HG03108 (cell line): ENCODE results near the gene SSB.
"Not testable (repeated sequence)": the region's sequence is repeated elsewhere in the genome, so short reads cannot be mapped to it uniquely, and the experiment has no call there.

Source experiments
- ATAC-seq: cut with Tn5 transposase; IDR thresholded peaks from one replicate; pipeline ENCODE4 v1.9.1; 2021; ENCODE audit warnings: moderate library complexity; ENCODE audit not compliant: unreplicated experiment

Gene SSB

DNA sequence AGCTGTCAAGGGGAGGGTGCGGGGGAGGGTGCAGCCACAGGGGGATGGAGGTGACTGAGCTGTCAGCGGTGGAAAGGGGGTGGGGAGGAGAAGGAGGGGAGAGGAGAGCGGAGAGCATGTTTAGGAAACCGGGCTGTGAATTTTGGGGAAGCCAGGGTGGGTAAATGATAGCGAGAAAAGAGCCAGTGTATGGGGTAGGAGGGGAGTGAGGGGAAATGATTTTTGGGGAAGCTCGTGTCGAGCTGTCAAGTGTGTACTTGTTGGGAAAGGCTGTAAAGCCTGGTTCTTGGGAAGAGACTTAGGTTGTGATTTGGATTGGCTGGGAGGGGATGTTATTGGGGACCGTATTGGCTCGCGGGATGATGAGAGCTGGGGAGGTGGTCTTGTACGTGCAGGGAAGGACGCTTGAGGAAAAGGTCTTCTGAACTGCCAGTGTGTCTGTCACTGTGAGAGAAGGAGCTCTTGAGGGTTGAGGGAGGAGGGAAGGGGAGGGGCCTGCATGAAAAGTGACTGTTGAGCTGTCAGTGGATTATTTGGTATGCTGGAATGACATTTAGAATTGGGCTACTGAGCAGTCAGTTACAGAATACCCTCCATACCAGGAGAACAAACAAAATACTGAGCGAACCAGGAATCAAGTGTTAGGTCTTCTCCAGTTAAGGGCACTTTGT, 29.6 kb downstream of the SSB start:
- ATAC-seq = peak; percentile 24

GRCh38 chr2:169834401-169834800, 35.7 kb downstream of the SSB start:
- ATAC-seq = no peak

DNA sequence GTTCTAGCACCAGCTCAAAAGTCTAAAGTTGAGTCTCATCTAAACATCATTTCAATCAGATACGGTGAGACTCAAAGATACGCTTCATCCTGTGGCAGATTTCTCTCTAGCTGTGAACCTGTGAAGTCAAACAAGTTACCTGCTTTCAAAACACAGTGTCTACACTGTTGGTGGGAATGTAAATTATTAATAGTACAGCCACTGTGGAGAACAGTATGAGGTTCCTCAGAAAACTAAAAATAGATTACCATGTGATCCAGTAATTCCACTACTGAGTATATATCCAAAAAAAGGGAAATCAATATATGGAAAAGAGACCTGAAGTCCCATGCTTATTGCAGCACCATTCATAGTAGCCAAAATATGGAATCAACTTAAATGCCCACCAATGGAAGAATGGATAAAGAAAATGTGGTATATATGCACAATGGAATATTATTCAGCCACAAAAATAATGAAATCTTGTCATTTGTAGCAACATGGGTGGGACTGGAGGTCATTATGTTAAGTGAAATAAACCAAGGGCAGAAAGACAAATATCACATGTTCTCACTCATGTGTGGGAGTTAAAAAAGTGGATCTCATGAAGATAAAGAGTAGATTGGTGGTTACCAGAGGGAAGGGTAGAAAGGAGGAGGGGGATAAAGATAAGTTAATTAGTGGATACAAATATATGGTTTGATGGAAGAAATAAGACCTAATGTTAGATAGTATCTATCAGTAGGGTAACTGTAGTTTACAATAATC, 40.2 kb downstream of the SSB start:
- ATAC-seq = no peak

DNA sequence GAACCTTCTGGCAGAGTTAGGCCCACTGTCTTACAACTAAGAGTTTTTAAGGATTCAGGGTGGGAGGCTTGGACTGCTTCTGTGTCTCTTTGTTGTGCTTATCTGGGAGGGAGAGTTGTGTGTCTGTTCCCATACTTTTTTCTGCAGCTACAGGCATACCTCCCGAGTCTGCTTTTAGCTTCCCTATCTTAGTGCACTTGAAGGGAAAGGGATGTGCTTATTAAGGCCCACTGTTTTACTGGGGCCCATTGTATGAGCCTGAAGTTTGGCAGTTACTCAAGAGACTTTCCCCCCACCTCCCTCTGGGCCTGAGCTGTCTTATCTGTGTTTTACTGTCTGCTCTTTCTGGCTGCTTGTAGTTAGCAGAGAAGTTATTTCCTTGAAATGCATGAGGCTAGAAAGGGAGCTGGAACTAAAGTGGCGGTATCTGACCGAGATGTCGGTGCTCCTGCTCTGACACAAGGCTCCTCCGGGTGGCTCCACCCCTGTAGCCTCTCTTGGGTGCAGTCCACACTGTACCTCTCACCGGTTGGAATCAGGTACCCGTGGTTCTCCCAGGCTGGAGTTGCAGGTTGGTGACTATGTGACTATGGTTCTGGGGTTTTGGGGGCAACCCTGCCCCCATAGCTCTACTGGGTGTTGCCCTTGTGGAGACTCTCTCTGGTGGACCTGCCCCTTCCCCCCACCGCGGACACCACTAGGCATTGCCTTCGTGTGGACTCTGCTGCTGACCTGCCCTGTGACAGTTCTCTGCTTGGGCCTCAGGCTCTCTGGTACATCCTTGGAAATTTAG, 41.5 kb downstream of the SSB start:
- ATAC-seq = no peak

GRCh38 chr2:169840747-169841142, 42.1 kb downstream of the SSB start:
- no peak for ATAC-seq

- not testable (repeated sequence) for ATAC-seq
These were observed 43.0 kb downstream of the SSB start for GRCh38 chr2:169841625-169842024.

GRCh38 chr2:169845016-169845415, 46.3 kb downstream of the SSB start:
- ATAC-seq = no peak

- not testable (repeated sequence) for ATAC-seq
These were observed 50.5 kb downstream of the SSB start for GRCh38 chr2:169848959-169849693.

- no peak for ATAC-seq
These were observed 51.0 kb downstream of the SSB start for GRCh38 chr2:169849710-169850109.

- no peak for ATAC-seq
These were observed 54.5 kb downstream of the SSB start for GRCh38 chr2:169853041-169853668.

DNA sequence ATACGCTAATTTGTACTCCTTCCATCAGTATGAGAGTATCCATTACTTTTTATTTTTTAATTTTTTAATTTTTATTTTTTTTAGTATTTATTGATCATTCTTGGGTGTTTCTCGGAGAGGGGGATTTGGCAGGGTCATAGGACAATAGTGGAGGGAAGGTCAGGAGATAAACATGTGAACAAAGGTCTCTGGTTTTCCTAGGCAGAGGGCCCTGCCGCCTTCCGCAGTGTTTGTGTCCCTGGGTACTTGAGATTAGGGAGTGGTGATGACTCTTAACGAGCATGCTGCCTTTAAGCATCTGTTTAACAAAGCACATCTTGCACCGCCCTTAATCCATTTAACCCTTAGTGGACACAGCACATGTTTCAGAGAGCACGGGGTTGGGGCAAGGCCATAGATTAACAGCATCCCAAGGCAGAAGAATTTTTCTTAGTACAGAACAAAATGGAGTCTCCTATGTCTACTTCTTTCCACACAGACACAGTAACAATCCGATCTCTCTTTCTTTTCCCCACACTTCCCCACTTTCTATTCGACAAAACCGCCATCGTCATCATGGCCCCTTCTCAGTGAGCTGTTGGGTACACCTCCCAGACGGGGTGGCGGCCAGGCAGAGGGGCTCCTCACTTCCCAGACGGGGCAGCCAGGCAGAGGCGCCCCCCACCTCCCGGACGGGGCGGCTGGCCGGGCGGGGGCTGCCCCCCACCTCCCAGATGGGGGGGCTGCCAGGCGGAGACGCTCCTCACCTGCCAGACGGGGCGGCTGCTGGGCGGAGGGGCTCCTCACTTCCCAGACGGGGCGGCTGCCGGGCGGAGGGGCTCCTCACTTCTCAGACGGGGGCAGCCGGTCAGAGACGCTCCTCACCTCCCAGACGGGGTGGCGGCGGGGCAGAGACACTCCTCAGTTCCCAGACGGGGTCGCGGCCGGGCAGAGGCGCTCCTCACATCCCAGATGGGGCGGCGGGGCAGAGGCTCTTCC, 56.9 kb downstream of the SSB start:
- not testable (repeated sequence) for ATAC-seq

DNA sequence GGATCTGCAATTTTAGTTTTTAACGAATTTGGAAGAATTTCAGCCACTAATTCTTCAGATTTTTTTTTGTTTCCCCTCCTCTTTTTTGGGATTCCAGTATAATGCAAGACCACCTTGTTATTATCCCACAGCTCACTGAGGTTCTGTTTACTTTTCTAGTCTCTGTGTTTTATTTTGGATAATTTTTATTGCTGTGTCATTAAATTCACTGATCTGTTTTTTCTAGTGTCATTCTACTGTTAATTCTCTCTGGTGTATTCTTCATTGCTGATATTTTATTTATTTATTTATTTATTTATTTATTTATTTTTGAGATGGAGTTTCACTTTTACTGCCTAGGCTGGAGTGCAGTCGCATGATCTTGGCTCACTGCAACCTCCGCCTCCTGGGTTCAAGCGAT, 60.8 kb downstream of the SSB start:
- ATAC-seq = no peak

DNA sequence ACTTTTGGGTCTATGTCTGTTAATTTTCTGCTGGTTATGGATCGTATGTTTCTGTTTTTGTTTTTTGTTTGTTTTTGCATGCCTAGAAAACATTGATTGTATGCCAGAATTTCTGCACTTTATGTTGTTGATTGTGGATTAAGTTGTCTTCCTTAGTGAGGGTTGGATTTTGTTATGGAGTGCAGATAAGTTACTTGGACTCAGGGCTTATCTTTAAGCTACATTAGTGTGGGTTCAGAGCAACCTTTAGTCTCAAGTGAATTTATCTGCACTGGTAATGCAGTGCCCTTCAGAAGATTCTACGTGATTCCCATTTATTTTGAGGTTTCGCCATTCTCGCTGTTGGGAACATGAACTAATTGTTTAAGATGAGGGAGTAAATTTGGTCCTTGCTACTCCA, 61.5 kb downstream of the SSB start:
- no peak for ATAC-seq
